Lower lobe of right lung (tissue), 2 donors: Measurements from ENCODE around the gene NR6A1. TPM values are rescaled to one million over a fixed set of nuclear protein-coding genes. Genes with fewer than 3 reads are reported as not detected.

Experiments used
- ATAC-seq, 2 donors: fragments of 200-7000 bp; cut with Tn5 transposase; one replicate each; pipeline ENCODE4 v1.9.1; 2020 to 2022; ENCODE audit warnings: mild to moderate bottlenecking in 2 of 2, moderate library complexity in 2 of 2
- DNase-seq: peaks from one replicate; pipeline ENCODE4 v3.0.0-alpha.2; 2020
- H3K27ac ChIP-seq: fragments of 200-600 bp; one replicate; pipeline ENCODE4 v1.8.0; 2022
- H3K27me3 ChIP-seq: fragments of 200-600 bp; one replicate; pipeline ENCODE4 v1.8.0; 2022; ENCODE audit warnings: low read depth
- H3K36me3 ChIP-seq: fragments of 200-600 bp; one replicate; pipeline ENCODE4 v1.8.0; 2022; ENCODE audit warnings: mild to moderate bottlenecking
- H3K4me1 ChIP-seq: fragments of 200-600 bp; one replicate; pipeline ENCODE4 v1.8.0; 2022
- H3K4me3 ChIP-seq: fragments of 200-600 bp; one replicate; pipeline ENCODE4 v1.8.0; 2022; ENCODE audit warnings: mild to moderate bottlenecking
- H3K9me3 ChIP-seq: fragments of 200-600 bp; one replicate; pipeline ENCODE4 v1.8.0; 2022
- CTCF ChIP-seq: fragments of 200-600 bp; IDR thresholded peaks from one replicate; pipeline ENCODE4 v1.8.0; 2022; ENCODE audit warnings: antibody characterized with exemption, mild to moderate bottlenecking
- intact Hi-C: fragments of 100-400 bp; cut with DNase I; formaldehyde crosslinking; loops from one replicate; pipeline ENCODE4 v1.11.0; 2022
- total RNA-seq: library from RNA; stranded (reverse); fragmentation: NEBNext Ultra II Directional; extraction: Animal tissue kit (Norgen Biotek cat#: 25700); gene quantifications from one replicate; pipeline ENCODE4 v1.2.1, GENCODE V29; 2021
- donor health status: DM: no; HTN: yes; CAD: no; lungs with severe emphysema.

The NR6A1 gene
- total RNA-seq, 1 donor from 2014 or later: 4.5 TPM

GRCh38 chr9:124544535-124544934 lies 226.6 kb downstream of the NR6A1 start:
- no peaks in the 10 kb centered on the region for H3K36me3 ChIP-seq
- H3K4me3 ChIP-seq: no peak overlapping the region
- ATAC-seq (no peak), DNase-seq (no peak)
- H3K27me3 ChIP-seq: no peaks in the 10 kb centered on the region
- no peaks in the 10 kb centered on the region for H3K4me1 ChIP-seq
- intact Hi-C loops: no loop called here
- no peaks in the 10 kb centered on the region for H3K9me3 ChIP-seq
- no peak overlapping the region for H3K27ac ChIP-seq
- no peak for TF ChIP-seq CTCF

GRCh38 chr9:124541824-124542223 lies 229.3 kb downstream of the NR6A1 start:
- no peak for ATAC-seq
- intact Hi-C loops: no loop called here

GRCh38 chr9:124537926-124538325 lies 233.2 kb downstream of the NR6A1 start:
- H3K27me3 ChIP-seq: no peaks in the 10 kb centered on the region
- ATAC-seq (peak in 1 of 2 donors; percentile 19), DNase-seq (no peak)
- no peaks in the 10 kb centered on the region for H3K9me3 ChIP-seq
- H3K4me1 ChIP-seq: no peaks in the 10 kb centered on the region
- H3K4me3 ChIP-seq: no peak overlapping the region
- no peak for TF ChIP-seq CTCF
- H3K36me3 ChIP-seq: peaks cover 9% of the 10 kb centered on the region
- H3K27ac ChIP-seq: no peak overlapping the region
- intact Hi-C loops: no loop called here

More at GRCh38 chr9:124541824-124542223, 229.3 kb downstream of the NR6A1 start:
- Histone ChIP-seq H3K27ac (no peak overlapping the region), H3K27me3 (no peaks in the 10 kb centered on the region), H3K9me3 (no peaks in the 10 kb centered on the region), H3K4me1 (no peaks in the 10 kb centered on the region), H3K4me3 (no peak overlapping the region), H3K36me3 (peaks cover 5% of the 10 kb centered on the region)
- no peak for DNase-seq
- TF ChIP-seq CTCF: no peak

- Histone ChIP-seq H3K27ac (no peak overlapping the region), H3K9me3 (no peaks in the 10 kb centered on the region), H3K27me3 (no peaks in the 10 kb centered on the region), H3K4me3 (no peak overlapping the region), H3K4me1 (no peaks in the 10 kb centered on the region), H3K36me3 (peaks cover 9% of the 10 kb centered on the region)
- intact Hi-C loops: no loop called here
- DNase-seq (no peak), ATAC-seq (no peak)
- no peak for TF ChIP-seq CTCF
Observed at GRCh38 chr9:124535846-124536245, 235.3 kb downstream of the NR6A1 start.

- Histone ChIP-seq H3K4me3 (no peak overlapping the region), H3K9me3 (no peaks in the 10 kb centered on the region), H3K27me3 (no peaks in the 10 kb centered on the region), H3K36me3 (peaks cover 4% of the 10 kb centered on the region), H3K4me1 (no peaks in the 10 kb centered on the region), H3K27ac (no peak overlapping the region)
- TF ChIP-seq CTCF: no peak
- no peak for ATAC-seq
- intact Hi-C loops: no loop called here
- no peak for DNase-seq
Observed at GRCh38 chr9:124532897-124533296, 238.2 kb downstream of the NR6A1 start.

GRCh38 chr9:124531115-124531514 lies 240.0 kb downstream of the NR6A1 start:
- intact Hi-C loops: no loop called here
- Histone ChIP-seq H3K27ac (no peak overlapping the region), H3K27me3 (no peaks in the 10 kb centered on the region), H3K9me3 (no peaks in the 10 kb centered on the region), H3K36me3 (peaks cover 4% of the 10 kb centered on the region), H3K4me1 (no peaks in the 10 kb centered on the region), H3K4me3 (no peak overlapping the region)
- ATAC-seq: no peak
- no peak for TF ChIP-seq CTCF
- no peak for DNase-seq
